Islet of Langerhans (tissue), 1 donor: ENCODE data around the gene TPSD1.
"Not testable (repeated sequence)": the region's sequence is repeated elsewhere in the genome, so short reads cannot be mapped to it uniquely, and the experiment has no call there.

Experiments
- FAIRE-seq: peaks from one replicate; lab custom pipeline; 2011; peaks lifted over from hg19 to GRCh38; lab: Jason Lieb, UNC

TPSD1 gene

DNA sequence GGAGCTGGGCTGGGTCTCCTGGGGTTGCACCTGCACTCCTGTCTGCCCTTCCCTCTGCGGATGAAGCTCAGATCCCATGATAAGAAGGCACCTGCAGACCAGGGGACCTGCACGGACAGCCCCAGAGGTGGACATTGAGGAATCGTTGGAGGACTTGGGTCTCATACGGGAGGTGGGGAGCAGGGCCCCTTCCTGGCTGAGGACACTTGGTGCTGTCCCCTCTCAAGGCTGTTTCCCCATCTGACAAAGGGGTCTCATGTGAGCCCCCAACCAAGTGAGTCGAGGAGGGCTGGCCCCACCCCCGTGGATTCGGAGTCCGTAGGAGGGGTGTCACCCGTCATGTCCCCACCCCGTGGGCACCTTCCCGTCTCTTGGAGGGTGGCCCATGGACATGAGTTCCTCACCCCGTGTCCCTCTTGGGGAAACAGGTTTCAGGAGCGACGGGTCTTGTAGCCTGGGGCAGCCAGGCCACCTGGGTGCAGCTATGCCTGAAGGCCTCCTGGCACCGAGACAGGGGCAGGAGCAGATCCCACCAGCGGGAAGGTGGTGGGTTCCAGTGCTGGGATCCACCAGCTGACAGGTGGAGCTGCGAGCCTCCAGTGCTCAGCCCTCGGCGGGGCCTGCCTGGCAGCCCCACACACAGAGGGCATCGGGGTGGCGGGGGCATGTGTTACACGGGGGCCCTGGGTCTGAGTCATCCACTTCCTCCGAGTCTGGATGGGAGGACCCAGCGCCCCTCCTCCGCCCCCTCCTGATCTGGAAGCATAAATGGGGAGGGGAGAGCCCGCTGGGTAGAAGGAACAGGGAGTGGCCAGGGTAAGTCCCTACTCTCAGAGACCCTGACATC is at the start of gene TPSD1:
Gene TPSD1, plus strand, starts transcription at position 794 of the 847 bp plus-strand sequence. CDS start 212 bp downstream, outside the sequence.
- not testable (repeated sequence) for FAIRE-seq

DNA sequence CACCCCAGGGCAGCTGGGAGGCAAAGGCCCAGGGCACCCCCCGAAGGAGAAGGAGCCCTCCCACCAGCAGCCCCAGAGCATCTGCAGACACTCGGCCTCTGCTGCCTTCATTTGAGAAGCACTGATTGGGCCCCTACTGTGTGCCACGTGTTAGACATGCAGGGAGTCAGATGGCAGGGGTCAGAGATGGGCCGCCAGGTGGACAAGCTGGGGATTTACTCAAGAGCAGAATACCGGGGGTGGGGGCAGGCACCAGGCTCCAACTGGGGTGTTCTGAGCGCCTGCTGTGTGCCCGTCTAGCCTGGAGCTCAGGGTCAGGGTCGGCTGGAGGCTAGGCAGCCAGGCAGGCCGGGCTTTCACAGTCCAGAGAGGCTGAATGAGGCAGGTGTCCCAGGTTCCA is 49.5 kb upstream of the TPSD1 start:
- no peak for FAIRE-seq

DNA sequence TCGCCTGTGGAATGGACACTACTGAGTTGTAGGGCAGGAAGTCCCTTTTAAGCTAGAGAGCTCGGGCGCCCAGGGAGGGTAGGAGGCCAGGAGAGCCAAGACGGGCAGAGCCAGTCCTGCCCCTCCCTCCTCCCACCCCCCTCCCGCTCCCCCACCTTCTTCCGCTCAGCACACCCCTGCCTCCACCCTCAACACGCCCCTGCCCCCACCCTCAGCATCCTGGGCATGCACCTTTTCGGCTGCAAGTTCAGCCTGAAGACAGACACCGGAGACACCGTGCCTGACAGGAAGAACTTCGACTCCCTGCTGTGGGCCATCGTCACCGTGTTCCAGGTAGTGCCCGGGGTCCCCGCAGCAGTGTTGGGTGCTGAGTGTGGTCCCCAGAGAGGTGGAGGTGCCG is 49.1 kb upstream of the TPSD1 start:
- no peak for FAIRE-seq

DNA sequence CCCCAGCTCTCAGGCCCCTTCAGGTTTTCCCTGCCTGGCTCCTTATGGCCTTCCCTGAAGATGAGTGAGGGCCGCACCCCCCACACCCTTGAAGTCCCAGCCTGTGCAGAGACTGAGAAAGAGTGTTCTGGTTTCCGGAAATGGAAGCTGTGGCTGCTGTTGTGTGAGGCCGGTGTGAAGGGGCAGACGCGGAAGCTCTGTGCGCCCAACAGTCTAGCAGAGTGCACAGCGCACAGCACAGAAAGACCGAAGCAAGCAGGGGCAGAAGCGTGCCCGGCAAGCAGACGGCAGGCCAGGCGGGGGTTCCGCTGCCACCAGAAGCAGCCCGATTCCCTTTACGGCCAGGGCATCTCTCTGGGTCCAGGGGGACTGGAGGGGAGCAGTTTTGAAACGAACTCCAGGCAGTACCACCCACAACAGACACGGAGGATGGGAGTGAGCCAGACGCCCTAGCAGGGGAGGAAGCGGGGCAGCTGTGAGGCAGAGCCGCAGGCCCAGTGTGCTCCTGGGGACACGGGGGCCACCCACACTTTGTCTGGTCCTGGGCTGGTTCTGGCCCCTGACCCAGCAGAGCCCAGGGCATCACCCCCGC is 47.5 kb upstream of the TPSD1 start:
- no peak for FAIRE-seq

DNA sequence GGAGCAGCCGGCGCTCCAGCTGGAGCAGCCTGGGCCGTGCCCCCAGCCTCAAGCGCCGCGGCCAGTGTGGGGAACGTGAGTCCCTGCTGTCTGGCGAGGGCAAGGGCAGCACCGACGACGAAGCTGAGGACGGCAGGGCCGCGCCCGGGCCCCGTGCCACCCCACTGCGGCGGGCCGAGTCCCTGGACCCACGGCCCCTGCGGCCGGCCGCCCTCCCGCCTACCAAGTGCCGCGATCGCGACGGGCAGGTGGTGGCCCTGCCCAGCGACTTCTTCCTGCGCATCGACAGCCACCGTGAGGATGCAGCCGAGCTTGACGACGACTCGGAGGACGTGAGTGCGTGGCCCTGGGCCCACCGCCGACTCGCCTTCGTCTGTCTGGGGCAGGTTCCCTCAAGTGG is 46.8 kb upstream of the TPSD1 start:
- no peak for FAIRE-seq

DNA sequence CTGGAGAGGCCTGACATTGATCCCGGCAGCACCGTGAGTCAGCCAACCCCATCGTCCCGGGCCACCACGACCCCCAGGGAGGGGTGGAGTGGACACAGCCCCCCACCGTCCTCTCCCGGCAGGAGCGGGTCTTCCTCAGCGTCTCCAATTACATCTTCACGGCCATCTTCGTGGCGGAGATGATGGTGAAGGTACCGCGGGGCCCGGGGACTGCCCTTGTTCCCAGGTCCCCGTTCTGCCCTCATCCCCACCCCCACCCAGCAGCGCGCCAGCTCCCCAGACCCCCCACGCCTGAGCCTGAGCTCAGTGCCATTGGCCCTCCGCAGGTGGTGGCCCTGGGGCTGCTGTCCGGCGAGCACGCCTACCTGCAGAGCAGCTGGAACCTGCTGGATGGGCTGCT is 45.4 kb upstream of the TPSD1 start:
- FAIRE-seq, result no peak

DNA sequence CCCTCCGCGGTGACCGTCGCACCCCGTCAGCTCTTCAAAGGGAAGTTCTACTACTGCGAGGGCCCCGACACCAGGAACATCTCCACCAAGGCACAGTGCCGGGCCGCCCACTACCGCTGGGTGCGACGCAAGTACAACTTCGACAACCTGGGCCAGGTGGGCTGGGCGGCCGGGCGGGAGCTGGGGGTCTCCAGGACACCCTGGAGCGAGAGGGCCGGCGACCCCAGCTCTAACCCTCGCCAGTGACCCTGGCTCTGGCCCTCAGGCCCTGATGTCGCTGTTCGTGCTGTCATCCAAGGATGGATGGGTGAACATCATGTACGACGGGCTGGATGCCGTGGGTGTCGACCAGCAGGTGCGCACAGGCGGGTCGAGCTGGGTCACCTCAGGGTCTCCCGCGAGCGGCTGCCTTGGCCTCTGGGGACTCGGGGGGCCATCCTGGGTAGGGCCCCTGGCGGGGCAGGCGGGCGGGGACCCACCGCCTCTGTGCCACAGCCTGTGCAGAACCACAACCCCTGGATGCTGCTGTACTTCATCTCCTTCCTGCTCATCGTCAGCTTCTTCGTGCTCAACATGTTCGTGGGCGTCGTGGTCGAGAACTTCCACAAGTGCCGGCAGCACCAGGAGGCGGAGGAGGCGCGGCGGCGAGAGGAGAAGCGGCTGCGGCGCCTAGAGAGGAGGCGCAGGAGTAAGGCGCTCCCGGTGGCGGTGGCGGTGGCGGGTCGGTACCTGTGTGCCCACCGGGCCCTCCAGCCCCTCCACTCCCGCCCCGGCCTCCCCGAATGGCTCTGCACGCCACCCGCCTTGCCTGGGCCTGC is 44.2 kb upstream of the TPSD1 start:
- no peak for FAIRE-seq

GRCh38 chr16:1212616-1213194 is 43.2 kb upstream of the TPSD1 start:
- FAIRE-seq, result no peak

GRCh38 chr16:1213231-1213630 is 42.6 kb upstream of the TPSD1 start:
- no peak for FAIRE-seq

GRCh38 chr16:1213796-1214372 is 42.0 kb upstream of the TPSD1 start:
- no peak for FAIRE-seq

- no peak for FAIRE-seq
These were observed 41.1 kb upstream of the TPSD1 start for GRCh38 chr16:1214719-1215118.

DNA sequence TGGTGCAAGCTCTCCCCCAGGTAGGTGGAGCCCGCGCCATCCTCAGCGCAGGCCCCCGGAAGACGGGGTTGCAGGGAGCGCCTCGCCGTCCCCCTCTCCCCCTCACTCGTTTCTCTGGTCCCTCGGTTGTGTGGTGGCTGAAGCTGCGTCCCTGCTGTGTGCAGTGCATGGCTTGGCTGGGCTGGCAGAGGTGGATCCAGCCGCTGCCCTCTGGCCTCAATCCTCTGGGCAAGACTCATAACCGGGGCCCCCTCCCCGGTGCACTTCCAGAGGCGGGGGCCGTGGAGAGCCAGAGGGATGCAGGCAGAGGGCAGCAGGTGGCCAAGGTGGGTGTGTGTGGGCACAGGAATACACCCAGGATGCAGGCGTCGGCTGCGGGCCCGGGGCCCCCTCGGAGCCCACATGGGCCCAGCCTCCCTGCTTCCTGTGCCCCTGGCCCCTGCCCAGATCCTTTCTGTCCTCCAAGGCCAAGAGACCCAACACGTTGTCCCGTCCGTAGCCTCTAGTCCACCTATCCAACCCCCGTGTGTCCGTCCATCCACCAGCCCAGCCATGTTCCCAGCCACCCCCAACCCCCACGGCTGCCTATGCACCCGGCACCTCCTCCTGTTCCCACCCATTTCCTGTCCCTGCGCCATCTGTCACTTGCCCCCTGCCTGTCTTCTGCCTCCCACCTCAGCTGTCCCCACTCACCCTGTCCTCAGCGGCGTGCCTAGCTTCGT is 40.1 kb upstream of the TPSD1 start:
- FAIRE-seq, result no peak

DNA sequence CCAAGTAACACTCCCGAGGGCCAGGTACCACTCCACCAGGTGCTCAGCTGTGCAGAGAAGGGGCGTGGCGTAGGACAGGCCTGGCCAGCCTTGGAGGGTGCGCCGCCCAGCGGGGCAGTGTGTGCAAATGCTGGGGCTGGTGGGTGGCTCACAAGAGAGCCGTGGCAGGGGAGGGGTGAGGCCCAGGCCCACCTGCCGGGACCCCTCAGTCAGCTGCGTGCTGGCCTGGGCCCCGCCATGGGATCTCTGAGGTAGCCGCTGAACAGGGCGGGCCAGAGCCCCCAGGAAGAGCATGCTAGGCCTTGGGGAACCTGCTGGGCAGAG is 39.6 kb upstream of the TPSD1 start:
- no peak for FAIRE-seq

GRCh38 chr16:1216681-1217400 is 39.0 kb upstream of the TPSD1 start:
- no peak for FAIRE-seq

DNA sequence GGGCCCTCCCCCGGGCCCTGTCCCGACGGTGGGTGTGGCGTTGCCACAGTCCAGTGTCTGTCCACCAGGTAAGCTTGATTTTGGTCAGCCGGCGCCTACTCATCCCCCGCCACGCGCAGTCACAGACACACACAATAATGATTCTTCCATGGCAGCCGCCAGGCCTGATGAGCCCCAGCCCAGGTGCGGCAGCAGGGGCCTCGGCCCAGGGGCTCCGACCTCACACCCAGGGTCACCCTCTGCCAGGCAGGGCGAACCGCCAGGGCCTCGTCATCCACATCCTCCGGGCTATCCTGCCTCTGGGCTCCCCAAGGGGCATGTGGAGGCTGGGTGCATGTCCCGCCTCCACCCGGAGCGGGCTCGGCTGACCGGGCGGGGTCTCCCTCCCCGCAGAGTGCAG is 38.3 kb upstream of the TPSD1 start:
- FAIRE-seq, result no peak

- no peak for FAIRE-seq
These were observed 37.6 kb upstream of the TPSD1 start for GRCh38 chr16:1218061-1218929.

GRCh38 chr16:1218930-1219611 is 36.8 kb upstream of the TPSD1 start:
- FAIRE-seq, result no peak

GRCh38 chr16:1220098-1220728 is 35.7 kb upstream of the TPSD1 start:
- no peak for FAIRE-seq
